HG02571 (cell line): ENCODE data around the gene CACNA1C.

ENCODE experiments used
- ATAC-seq: cut with Tn5 transposase; IDR thresholded peaks from one replicate; pipeline ENCODE4 v1.9.1; 2021; ENCODE audit warnings: mild to moderate bottlenecking, moderate library complexity; ENCODE audit not compliant: unreplicated experiment

CACNA1C gene

DNA sequence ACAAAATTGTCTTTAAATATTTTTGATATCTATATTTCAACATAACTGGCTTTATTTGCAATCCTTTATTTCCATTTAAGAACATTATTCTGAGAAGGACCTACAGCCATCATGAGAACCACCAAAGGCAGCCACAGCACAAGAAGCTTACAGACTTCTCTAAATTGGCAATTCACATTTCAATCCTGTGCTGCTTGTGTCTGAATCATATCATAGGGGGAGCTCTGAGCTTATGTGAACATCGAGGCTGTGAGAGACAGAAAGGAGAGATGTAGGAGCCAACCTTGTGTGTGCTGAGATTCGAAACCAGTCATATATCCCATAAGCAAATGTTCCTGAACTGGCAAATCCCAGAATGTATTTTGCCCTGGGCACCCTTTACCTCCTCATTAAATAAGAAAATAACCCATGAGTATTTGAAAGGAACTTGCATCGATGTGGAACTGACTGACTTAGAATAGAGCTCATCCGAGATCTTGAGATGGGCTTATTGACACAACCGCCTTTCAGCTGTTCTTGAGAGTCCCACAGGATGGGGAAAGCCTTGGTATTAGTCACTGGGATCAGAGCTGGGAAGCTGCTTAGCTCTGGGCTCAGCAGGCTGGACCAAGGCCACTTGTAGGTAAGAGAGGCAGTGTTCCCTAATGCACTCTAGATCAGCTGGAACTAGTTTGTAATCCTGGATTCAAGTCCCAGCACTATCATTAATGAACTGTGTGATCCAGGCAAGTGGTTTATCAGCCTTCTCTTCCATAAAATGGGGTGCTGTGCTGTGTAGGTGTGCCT is 329.8 kb downstream of the CACNA1C start:
- ATAC-seq, result no peak

DNA sequence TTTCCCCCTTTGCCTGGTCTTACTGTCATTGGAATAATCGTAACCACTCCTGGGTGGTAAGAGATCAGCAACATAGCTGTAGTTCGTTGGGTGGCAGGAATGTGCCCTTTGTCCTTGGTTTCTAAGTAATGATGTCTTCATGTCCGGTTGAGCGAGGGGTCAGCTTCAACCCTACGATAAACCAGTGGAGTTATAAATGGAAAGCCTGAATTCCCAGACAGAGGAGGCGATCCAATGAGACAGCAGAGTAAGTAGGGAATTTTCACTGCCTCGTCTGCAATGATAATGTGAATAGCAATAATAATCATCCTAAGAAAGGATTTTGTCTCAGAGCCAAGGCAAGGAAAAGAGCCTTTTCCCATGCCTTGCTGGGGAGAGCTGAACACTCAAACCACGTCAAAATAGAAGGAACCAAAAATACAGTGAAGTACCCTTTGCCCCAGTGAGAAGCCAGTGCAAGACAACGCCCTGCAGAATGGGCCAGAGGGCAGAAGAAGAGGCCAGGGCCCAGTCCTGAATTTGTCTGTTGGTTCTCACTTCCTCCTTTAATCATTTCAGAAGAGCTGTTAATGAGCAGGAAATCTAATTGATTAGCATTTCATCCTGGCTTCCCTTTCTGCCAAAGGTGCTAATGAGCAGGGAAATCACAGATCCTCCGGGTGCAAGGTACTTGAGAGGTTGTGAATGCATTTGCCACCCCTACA is 330.7 kb downstream of the CACNA1C start:
- no peak for ATAC-seq

DNA sequence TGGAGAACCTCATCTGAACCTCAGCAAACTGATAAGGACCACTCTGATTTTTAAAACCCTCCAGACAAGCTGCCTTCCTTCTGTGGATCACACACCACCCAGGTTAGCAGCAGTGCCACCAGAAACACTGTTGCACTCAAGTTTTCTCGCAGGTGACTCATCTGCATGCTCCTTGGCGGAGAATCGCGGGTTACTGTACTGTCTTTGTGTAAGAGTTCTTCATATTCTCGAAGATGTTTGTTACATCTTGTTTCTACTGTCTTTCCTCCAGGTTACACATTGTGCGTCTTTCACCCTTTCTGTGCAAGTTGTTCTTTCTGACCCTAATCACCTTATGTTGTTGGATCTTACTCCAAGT is 331.2 kb downstream of the CACNA1C start:
- no peak for ATAC-seq

DNA sequence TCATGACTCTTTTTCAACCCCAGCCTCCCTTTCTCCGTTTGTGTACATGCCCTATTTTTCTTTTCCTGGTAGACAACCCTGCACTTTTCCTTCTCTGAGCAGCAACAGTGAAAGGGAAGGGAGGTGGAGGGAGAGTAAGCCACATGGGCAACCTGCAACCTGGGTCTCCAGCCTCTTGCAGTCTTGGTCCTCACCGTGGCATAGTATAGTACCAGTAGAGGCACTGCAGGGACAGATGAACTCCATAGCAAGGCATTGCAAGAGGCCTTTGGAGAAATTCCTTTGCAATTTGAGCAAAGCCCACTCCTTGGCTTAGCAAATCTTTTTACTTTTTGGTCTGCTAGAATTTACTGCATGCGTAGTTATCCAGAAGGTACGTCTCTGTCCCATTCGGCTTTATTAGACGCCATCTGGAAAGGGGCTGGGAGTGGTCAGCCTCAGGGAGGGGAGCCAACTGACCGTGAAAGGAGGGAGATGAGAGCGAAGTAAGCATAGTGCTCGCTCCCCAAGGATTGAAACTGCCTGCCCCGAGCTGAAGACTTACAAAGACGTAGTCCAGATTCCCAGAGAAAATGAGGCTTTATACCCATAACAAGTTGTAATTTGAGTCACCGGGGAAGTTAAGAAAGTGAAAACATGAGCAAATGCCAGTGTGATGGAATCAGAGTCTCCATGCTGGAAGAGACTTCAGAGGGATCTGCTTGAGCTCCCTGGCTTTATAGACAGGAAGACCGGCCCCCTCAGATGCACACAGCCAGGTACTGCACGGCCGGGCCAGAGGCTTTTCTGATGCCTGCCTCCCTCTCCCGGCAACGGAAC is 332.0 kb downstream of the CACNA1C start:
- no peak for ATAC-seq

DNA sequence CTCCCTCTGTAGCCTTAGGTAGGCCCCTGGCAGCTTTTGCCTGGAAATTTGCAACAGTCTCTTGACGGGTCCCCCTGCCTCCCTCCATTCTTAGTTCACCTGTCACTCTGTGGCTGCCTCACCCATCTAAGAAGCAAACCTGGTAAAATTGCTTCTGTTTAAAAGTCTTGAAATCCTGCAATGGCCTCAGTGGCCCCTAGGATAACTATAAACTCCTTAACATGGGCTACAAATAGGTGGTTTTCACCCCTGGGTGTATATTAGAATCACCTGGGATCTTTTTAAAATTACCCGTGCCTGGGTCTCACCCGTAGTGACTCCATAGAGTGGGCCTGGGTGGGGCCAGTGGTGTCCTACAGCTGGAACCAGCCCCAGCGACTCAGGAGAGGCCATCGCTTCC is 332.7 kb downstream of the CACNA1C start:
- no peak for ATAC-seq

DNA sequence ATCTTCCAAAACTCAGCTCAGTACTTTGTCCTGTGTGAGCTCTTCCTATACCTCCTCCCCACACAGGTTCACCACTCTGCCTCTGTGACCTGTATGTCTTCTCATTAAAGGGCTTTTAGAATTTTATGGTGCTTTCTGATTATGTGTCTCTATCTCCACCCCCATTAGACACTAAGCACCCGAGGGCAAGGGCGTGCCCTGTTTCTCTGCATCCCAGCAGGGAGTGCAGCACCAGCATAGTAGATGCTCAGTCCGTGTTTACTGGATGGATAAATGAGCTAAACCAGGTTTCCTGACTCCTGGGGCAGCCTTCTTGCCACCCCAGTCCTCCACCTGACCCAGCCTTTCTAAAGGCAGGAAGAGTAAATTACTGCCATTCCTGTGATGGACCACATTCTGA is 333.8 kb downstream of the CACNA1C start:
- ATAC-seq, result no peak

DNA sequence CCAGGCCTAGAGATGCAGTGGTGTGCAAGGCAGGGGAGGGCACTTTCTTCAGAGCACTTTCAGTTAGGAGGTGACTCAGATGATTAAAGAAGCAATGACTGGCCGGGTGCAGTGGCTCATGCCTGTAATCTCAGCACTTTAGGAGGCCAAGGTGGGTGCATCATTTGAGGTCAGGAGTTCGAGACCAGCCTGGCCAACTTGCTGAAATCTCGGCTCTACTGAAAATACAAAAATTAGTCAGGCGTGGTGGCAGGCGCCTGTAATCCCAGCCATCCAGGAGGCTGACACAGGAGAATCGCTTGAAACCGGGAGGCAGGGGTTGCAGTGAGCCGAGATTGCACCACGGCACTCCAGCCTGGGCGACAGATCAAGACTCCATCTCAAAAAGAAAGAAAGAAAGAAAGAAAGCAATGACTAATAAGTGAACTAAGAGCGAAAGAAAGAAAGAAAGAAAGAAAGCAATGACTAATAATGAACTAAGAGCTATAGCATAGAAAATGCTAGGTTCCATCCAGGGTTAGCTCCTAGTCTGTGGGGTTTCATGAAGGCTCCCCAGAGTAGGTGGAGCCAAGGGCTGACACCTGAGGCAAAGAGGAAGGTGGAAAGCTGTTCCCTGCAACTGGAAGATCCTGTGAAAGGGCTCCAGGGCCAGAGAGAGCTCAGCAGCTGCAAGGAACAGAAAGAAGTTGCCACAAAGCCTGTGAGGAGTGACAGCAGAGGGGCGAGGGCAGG is 334.5 kb downstream of the CACNA1C start:
- no peak for ATAC-seq

DNA sequence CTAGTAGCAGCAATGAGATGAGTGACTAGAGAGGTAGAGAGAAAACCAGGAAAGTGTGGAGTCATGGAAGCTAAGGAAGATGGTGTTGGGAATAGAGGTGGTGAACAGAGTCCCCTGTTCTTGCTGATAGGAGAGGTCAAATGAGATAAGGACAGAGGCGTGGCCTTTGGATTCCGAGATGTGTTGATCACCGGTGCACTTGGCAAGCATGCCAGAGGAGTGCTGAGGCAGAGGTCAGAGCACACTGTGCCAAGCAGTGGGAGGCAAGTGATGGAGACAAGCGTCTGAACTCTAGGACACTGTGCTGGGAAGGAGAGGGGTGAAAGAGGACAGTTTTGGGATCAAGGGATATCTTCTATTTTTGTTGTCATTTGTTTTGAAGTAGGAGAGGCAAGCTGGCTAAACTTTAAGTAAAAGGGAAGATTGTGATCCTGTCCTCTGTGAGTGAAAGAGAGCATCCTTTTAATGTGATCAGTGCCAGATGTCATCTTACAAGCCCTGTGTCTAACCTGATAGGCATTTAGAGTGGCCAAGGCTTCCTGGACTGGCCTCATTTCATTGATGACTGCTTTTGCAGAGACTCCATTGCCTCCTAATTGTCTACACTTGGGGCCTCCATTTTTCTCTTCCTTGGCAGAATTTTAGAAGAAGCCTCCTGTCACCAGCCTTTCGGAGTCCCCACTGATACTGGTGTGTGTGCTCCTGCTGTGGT is 336.4 kb downstream of the CACNA1C start:
- ATAC-seq, result no peak

DNA sequence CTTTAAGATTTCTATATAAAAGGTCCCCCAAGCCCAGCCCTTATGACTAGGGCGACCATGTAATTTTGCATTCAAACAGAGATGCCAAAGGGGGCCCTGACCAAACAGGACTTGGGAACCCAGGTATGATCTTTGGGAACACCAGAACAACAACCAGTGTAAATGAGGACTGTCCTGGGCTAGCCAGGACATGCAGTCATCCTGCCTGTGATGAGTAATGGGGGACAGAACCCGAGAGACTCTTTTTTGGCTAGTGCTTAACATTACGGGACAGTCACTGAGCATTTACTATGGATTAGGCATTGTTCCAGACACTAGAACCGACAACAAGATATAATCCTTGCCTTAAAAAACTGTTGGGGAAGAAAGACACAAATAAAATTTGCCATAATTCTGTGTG is 337.3 kb downstream of the CACNA1C start:
- no peak for ATAC-seq

DNA sequence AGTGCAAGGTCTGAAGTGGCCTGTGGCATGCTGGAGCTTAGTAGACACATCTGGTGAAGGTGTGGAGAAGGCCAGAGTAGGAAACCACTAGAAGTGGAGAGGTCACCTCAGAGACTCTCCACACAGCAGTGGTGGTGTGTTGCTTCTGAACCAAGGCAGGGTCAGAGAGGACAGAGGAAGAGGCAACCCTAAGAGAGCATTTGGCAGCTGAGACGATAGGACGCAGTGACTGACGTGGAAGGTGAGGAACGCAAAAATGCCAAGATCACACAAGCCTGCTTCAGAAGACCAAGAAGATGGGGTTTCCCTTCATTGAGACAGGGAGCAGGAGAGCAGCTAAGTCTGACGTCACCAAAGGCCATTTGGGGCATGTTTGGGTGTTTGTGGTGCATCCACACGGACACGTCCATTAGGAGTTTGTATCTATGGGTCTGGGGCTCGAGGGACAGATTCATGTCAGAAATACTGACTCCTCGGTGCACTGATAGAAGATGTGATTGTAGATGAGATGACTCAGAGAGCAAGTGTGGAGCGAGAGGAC is 338.1 kb downstream of the CACNA1C start:
- no peak for ATAC-seq

DNA sequence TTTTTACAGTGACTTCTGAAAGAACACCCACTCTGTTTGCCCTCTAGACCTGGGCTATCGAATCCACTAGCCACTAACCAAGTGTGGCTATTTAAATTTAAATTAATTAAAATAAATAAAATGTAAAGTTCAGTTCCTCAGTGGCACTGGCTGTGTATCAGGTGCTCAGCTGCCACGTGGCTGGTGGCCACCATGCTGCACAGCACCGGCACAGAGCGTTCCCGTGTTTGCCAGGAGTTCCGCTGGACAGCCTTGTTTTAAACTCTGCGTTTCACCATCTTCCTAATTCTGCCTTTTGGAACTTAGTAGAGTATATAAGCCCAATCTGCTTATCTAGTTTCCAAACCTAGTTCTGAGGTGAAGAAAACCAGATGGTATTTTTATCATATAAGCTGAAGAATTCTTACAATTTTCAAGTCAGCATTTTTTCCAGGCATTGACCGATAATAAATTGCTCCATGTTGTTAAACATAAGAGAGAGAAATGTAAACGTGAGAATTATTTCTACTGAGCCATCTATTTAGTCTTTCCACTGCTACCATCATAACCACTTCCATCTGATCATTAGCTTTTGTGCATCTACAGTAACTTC is 339.0 kb downstream of the CACNA1C start:
- ATAC-seq, result no peak

DNA sequence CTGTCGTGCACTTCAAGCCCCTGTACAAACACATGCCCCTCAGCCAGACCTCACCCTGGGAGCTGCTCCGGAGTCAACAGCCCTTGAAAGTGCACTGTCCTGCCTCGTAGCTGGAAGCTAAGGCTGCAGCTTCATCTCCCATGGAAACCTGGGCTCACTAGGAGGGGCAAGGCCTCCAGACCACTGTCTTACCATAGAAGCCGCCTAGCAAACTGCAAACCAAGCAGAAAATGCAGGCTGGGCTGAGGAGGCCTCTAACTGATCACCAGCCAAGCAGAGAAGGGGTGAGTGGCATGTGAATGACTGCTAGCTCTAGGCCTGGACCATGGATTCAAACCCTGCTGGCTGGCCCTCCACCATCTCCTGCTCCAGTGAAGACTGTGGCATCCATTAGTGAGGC is 340.2 kb downstream of the CACNA1C start:
- no peak for ATAC-seq

DNA sequence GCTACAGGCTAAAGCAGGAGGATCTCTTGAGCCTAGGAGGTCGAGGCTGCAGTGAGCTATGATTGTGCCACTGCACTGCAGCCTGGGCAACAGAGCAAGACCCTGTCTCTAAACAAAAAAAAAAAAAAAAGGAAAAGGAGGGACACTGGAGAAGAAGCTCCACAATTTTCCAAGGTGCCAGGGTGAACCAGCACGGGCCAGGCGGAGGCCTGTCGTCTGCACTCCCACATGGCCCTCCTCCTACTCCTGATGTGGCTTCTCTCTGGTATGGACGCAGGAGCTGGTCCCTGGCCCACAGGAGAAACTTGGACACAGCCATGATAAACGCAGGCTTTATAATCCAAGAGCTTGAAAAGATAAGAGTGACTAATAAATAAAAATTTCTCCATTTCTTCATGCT is 341.2 kb downstream of the CACNA1C start:
- ATAC-seq, result no peak

DNA sequence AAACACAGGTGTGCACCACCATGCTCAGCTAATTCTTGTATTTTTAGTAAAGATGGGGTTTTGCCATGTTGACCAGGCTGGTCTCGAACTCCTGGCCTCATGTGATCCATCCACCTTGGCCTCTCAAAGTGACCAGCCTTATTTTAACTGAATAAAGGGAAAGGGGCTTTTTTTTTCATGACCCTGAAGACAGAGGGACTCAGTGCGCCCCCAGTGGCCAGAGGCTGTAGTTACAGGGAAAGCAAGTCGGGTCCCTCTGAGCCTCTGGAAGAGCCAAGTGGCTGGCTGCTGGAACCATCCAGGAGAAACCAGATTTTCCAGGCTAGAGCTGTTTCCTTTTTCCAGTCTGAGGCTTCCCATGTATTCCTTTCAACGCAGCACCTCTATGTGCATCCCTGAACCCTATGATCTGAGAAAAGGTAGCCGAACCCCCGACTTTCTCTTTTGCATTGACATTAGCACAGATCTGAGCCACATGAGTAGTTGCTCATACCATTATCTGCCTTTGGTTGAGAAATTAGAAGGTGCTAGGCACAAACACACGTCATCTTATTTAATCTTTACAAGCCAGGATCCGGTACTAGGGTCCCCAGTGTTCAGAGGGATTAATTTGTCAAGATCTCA is 342.7 kb downstream of the CACNA1C start:
- no peak for ATAC-seq

DNA sequence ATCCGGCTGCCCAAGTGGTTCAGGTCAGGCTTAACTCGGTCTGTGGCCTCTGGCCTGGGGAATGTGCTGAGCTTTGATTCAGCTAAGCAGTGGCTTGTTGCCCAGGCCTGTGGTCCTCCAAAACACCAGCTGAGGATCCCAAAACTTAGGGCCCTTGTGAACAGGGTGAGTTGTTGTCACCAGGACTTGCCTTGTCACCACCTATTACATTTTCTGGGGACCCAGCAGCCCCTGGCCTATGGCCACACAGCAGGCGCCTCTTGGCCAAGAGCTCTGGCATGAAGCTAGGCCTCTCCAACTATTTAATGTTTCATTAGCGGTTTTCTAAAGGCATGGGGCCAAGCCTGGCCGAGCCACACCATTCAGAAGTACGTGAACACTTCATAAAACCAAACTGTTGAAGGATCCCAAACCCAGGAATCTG is 343.7 kb downstream of the CACNA1C start:
- ATAC-seq, result no peak

DNA sequence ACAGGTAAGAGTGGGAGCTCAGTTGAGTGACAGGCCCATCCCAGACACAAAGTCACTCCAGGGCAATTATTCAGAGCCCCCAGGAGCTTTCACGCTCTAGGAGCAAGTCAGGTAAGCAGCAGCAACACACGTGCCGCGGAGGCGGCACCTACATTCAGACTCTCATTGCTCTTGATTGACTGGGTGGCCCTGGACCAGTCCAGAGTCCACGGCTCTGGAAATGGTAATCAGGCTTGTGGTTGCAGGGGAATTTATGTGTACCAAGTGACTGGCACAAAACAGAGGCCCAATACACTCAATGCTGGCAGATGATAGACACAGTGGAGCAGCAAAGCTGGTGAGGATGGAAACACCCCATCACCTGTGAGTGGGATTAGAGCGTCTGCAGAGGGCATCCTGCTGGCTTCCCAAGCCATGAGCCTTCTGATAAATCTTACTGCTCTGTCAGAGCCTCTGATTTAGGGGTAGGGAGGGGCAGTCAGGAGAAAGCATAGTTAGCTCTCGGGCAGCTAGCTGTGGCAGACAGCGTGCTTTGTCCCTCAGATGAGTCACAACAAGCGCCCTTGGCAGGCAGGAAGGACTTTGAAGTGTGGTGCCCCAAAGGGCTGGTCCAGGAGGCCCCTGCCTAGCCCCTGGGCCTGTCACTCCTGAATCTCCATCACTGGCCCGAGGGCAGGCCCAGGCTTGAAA is 344.7 kb downstream of the CACNA1C start:
- ATAC-seq, result no peak

DNA sequence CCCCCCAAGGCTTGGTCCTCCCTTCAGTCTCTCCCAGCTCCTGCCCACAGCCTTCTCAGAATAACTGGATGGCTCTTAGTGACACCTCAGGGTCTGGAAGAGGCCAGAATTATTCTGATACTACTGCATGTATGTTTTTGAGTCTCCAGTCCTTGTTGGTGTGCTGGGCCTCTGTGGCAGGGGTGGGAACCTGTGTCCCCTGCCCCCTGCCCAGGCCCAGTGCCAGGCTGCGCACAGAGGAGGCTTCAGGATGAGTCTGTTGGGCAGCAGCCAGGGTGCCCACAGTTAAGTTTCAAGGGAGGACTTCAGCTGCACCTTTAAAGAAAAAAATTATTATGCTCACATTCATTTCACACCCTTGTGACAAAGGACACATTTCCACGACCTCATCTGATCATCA is 348.3 kb downstream of the CACNA1C start:
- ATAC-seq, result no peak

DNA sequence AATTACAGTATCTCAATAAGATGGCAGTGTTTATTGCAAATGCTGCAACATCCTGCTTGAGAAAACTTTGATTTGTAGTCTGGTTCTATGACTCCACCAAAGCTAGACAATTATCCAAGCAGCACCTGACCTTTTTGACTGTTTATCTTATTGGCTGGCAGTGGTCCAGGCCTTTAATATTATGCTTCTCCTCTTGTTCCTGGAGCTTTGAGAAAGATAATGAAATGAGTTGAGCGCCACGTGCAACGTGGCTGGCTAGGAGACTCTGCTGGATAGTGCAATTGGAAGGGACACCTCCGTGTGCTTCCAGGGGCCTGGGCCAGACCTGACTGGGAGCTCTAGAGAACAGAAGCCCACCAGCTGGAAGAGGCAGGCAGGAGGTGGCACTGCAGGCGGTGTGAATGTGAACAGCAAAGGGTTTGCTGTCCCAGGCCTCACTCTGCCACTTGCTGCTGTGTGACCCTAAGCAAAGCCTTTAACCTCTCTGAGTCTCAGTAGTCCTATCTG is 349.3 kb downstream of the CACNA1C start:
- no peak for ATAC-seq
